HepG2 (cell line): ENCODE results near the gene UBAC2. TPM values are rescaled to one million over a fixed set of nuclear protein-coding genes. Genes with fewer than 3 reads are reported as not detected.

Experiments used
- ATAC-seq: fragments of 200-7000 bp; cut with Tn5 transposase; 3 replicates; pipeline ENCODE4 v1.9.1; 2020; ENCODE audit warnings: mild to moderate bottlenecking, moderate library complexity
- BruUV-seq: library from RNA; stranded (reverse); fragments of 400-500 nt; replicated peaks from 2 replicates; lab custom pipeline; 2021; lab: Mats Ljungman, UMichigan
- CTCF ChIA-PET: fragments of 300-600 bp; formaldehyde crosslinking; extraction: SDS; loops from one replicate; lab custom pipeline; 2021; ENCODE audit warnings: low total read pairs, inconsistent platforms, low intra/inter-chr PET ratio; lab: Yijun Ruan, JAX
- POLR2A ChIA-PET: fragments of 350-600 bp; sonication (Branson Sonifier 250); formaldehyde crosslinking; loops from one replicate; lab custom pipeline; 2020; ENCODE audit warnings: antibody characterized with exemption, inconsistent platforms; lab: Yijun Ruan, JAX
- DNase-seq: peaks from one replicate; pipeline ENCODE4 v3.0.0-alpha.2; 2015; ENCODE audit warnings: low spot score
- FAIRE-seq: peaks from 3 replicates; lab custom pipeline; 2011; peaks lifted over from hg19 to GRCh38; lab: Jason Lieb, UNC
- H2AFZ ChIP-seq: one replicate; pipeline ENCODE4 v1.6.1; 2011; ENCODE audit warnings: low read length, inconsistent platforms
- H3K27ac ChIP-seq: fragments of 300-600 bp; 3 replicates; pipeline ENCODE4 v1.8.0; 2011; ENCODE audit warnings: mixed run types, mild to moderate bottlenecking, mixed read lengths, low read length, inconsistent platforms; ENCODE audit not compliant: insufficient read depth; ENCODE audit errors: extremely low read length
- H3K27me3 ChIP-seq, 2 experiments: fragments of 200-600 bp in 1 of 2; 2 replicates in 1 of 2; 3 replicates in 1 of 2; pipeline versions ENCODE4 v1.6.0 to v1.8.0; 2011; ENCODE audit warnings: low read length in 2 of 2, mild to moderate bottlenecking in 2 of 2, moderate library complexity in 2 of 2, inconsistent platforms in 1 of 2; ENCODE audit not compliant: insufficient read depth in 2 of 2, control insufficient read depth in 1 of 2
- H3K36me3 ChIP-seq, 2 experiments: fragments of 200-600 bp in 1 of 2; replicated peaks in 1 of 2; 2 replicates in 1 of 2; 3 replicates in 1 of 2; pipeline versions ENCODE4 v1.5.1 to v1.8.0; 2011; ENCODE audit warnings: low read length in 2 of 2, inconsistent platforms in 1 of 2; ENCODE audit not compliant: insufficient read depth in 2 of 2, control insufficient read depth in 1 of 2
- H3K4me1 ChIP-seq: 2 replicates; pipeline ENCODE4 v1.5.1; 2012; ENCODE audit warnings: low read length, inconsistent platforms; ENCODE audit not compliant: insufficient read depth
- H3K4me2 ChIP-seq: 2 replicates; pipeline ENCODE4 v1.6.0; 2011; ENCODE audit warnings: low read depth, low read length, inconsistent platforms
- H3K4me3 ChIP-seq, 3 experiments: fragments of 200-600 bp in 1 of 3; sonication (generic), shearing (Covaris generic) in 1 of 3; replicated peaks in 1 of 3; 2 replicates each; pipeline ENCODE4 v1.5.1; 2011 to 2016; ENCODE audit warnings: low read length in 3 of 3, inconsistent platforms in 2 of 3, low read depth in 2 of 3, mild to moderate bottlenecking in 2 of 3, control low read depth in 1 of 3, mixed read lengths in 1 of 3; ENCODE audit not compliant: insufficient read depth in 1 of 3
- H3K79me2 ChIP-seq: one replicate; pipeline ENCODE4 v1.6.1; 2011; ENCODE audit warnings: low read length, inconsistent platforms; ENCODE audit not compliant: insufficient read depth
- H3K9ac ChIP-seq: 2 replicates; pipeline ENCODE4 v1.6.0; 2011; ENCODE audit warnings: mild to moderate bottlenecking, low read depth, low read length, inconsistent platforms; ENCODE audit not compliant: insufficient read depth
- H3K9me3 ChIP-seq: 2 replicates; pipeline ENCODE4 v1.5.1; 2012; ENCODE audit warnings: mild to moderate bottlenecking, low read length
- H4K20me1 ChIP-seq: 2 replicates; pipeline ENCODE4 v1.6.0; 2011; ENCODE audit warnings: inconsistent platforms, mild to moderate bottlenecking, low read length, moderate library complexity; ENCODE audit not compliant: insufficient read depth
- ADNP ChIP-seq: sonication (generic); formaldehyde crosslinking; IDR thresholded peaks from 2 replicates; pipeline ENCODE4 v1.4.0; 2020; ENCODE audit warnings: missing genetic modification reagents
- ETV6 ChIP-seq: sonication (generic); formaldehyde crosslinking; conservative IDR thresholded peaks from 2 replicates; pipeline ENCODE4 v1.4.0; 2020; ENCODE audit warnings: missing genetic modification reagents
- MLX ChIP-seq: IDR thresholded peaks from 2 replicates; pipeline ENCODE4 v1.6.1; 2016
- PRMT3 ChIP-seq: sonication (generic); formaldehyde crosslinking; IDR thresholded peaks from 2 replicates; pipeline ENCODE4 v1.8.1; 2022; ENCODE audit warnings: low read depth, mild to moderate bottlenecking, moderate library complexity, missing genetic modification reagents, borderline replicate concordance
- REST ChIP-seq, 2 experiments: IDR thresholded peaks; 2 replicates each; pipeline ENCODE4 v1.6.1; 2011 to 2012; ENCODE audit warnings: low read length in 2 of 2, borderline replicate concordance in 1 of 2, low read depth in 1 of 2, mild to moderate bottlenecking in 1 of 2, moderate library complexity in 1 of 2
- ZNF414 ChIP-seq: sonication (generic); formaldehyde crosslinking; IDR thresholded peaks from 2 replicates; pipeline ENCODE4 v1.5.0; 2020; ENCODE audit warnings: missing genetic modification reagents
- WGBS: methylation state at CpG from one replicate; pipeline ENCODE4 v1.1.6; 2017; ENCODE audit warnings: low lambda C conversion rate; 5-methylcytosine and 5-hydroxymethylcytosine counted together
- in situ Hi-C: cut with HindIII; loops from 2 replicates; pipeline ENCODE4 v1.10.0; 2017; ENCODE audit warnings: low pct_unique_long_range_greater_than_20kb; ENCODE audit not compliant: extremely low pct_ligation_motif_present
- intact Hi-C: fragments of 100-400 bp; cut with micrococcal nuclease; formaldehyde crosslinking; loops from one replicate; pipeline ENCODE4 v1.10.0; 2022; ENCODE audit not compliant: unreplicated experiment
- polyA plus RNA-seq, 8 experiments: library from polyadenylated mRNA; depleted of rRNA in 3 of 8; stranded (reverse) in 7 of 8; unstranded in 1 of 8; fragments of >200 nt; fragmentation: Illumina TruSeq in 4 of 8; extraction: Trizol in 4 of 8; gene quantifications; 2 replicates each; pipeline versions ENCODE4 v1.2.1 to v1.2.3, GENCODE V29; 2011 to 2016; ENCODE audit warnings: low read depth in 4 of 8, missing spikeins in 1 of 8, mixed read lengths in 1 of 8; ENCODE audit not compliant: insufficient read depth in 1 of 8
- total RNA-seq, 5 experiments: library from RNA; depleted of rRNA; stranded (reverse); fragments of >200 nt; fragmentation: Illumina TruSeq; extraction: Trizol; gene quantifications; 2 replicates each; pipeline ENCODE4 v1.2.3, GENCODE V29; 2016; ENCODE audit warnings: low read depth in 1 of 5

UBAC2 gene
- total and polyA plus RNA-seq, 2 of the 13 experiments (the other 11 are each of a cell fraction or from before 2014, with no cell fraction given) = 61.3 to 80.8 TPM

GRCh38 chr13:99191336-99191899, 9.2 kb upstream of the UBAC2 start (continued):
- no peak for TF ChIP-seq REST (IDR thresholded peaks at IDR 0.05; ENCODE audit: borderline replicate concordance in 1 of 2, low read depth in 1 of 2, low read length in 2 of 2)
- no peak for TF ChIP-seq ADNP (CRISPR knock-in tag)

GRCh38 chr13:99191900-99192399, 8.7 kb upstream of the UBAC2 start:
- 13% methylated on average over 4 of the region's 7 CpGs for WGBS
- BruUV-seq = no TSS peak
- intact Hi-C loops = no loop called here
- ChIA-PET CTCF (no interaction called here), POLR2A (interaction anchor here (1.1 kb wide), 1 partner anchor 9 kb away, joined by 3 read pairs; the partner anchor contains the start of gene UBAC2)
- Histone ChIP-seq H3K4me1 (peaks cover 23% of the 10 kb centered on the region; the same call in 1 of the 2 replicates), H3K9ac (no peak overlapping the region), H3K36me3 (no peaks in the 10 kb centered on the region), H3K9me3 (no peaks in the 10 kb centered on the region), H3K27me3 (no peaks in the 10 kb centered on the region; a peak in 1 of 5 replicates), H4K20me1 (no peaks in the 10 kb centered on the region), H3K4me2 (no peak overlapping the region), H3K4me3 (no peak overlapping the region), H3K27ac (no peak overlapping the region), H2AFZ (no peak overlapping the region), H3K79me2 (no peaks in the 10 kb centered on the region)
- FAIRE-seq = no peak
- in situ Hi-C loops = no loop called here
- TF ChIP-seq ZNF414 (CRISPR knock-in tag) = no peak
- TF ChIP-seq ETV6 (CRISPR knock-in tag) = no peak
- no peak for TF ChIP-seq MLX (CRISPR knock-in tag)
- TF ChIP-seq PRMT3 (CRISPR knock-in tag) = no peak
- ATAC-seq = peak; percentile 16; the same call in 2 of the 3 replicates
- no peak for DNase-seq
